Measurements from ENCODE around the gene REELD1.

The REELD1 gene

DNA sequence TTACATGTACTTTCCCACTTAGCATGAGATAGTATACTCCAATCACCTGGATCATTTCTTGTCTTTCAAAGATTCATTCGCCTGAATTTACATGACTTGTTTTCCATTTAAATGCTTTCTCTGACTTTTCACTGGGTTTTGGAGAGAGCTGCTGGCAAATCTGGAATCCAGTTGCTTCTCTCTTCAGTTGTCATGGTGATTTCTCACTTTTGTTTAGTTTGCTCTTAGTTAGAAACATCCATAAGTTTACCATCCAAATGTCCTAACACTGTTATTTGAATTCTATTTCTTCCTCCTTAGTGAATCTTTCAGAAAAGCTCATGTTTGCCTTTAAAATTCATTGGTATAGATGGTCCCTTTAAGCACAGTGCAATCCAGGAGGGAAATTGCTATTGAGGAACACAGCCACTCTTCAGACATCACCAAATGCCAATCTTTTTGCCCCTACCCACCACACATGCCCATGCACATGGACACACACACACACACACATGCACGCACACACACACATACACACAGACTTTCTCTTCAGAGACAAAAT lies 51.7 kb downstream of the REELD1 start:
- DNase-seq (ENCODE audit: low read depth), result no peak

DNA sequence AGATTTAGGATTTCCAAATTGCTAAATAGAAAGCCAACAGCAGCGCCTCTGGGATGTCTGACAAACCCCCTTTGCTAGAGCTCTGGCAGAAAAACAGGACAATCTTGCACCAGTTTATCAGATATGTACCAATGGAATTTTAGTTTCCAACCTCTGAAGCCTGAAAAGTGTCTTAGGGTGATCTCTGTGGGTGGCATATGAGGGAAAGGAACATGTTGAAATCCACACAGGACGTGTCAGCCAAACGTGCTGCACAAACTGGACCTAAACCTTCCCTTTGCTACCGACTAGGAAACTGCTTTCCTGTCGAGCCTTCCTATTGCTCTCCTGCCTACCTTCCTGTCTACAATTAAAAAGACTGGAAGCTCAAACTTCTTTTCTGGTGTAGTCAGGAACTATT lies 53.5 kb downstream of the REELD1 start:
- DNase-seq (ENCODE audit: low read depth), result no peak

DNA sequence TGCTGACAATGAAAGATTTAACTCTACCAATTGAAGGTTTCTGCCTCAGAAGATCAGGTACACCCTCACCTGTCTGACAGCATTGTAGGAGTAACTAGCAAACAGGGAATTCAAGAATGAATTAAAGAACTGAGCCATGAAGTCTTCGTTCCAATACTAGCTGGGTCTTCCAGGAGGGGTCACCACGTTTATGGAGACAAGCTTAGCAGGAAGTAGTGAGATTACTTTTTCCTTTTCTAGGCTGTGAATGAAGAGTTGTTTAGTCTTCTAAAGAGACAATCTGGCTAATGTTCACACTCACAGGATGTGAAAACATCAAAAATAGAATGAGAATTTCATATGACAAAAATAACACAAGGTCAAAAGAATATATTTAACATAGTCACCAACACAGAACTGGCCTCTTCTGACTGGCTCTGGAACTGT lies 54.9 kb downstream of the REELD1 start:
- no peak for DNase-seq (ENCODE audit: low read depth)

DNA sequence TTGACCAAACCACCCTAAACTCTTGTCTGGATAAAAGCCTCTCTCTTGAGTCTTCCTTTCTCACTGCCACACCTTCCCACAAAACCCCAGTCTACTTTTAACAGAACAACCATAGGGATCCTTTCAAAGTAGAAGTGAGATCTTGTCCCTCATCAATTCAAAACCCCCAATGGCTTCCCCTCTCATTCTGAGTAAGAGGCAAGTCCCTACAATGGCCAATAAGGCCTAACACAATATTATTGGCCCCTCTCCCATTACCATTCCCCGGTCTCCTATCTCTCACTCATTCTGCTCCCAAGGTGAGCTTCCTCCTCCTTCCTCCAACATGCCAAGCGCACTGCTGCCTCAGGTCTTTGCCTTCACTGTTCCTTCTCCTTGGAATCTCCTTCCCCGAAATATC lies 57.1 kb downstream of the REELD1 start:
- no peak for DNase-seq (ENCODE audit: low read depth)

DNA sequence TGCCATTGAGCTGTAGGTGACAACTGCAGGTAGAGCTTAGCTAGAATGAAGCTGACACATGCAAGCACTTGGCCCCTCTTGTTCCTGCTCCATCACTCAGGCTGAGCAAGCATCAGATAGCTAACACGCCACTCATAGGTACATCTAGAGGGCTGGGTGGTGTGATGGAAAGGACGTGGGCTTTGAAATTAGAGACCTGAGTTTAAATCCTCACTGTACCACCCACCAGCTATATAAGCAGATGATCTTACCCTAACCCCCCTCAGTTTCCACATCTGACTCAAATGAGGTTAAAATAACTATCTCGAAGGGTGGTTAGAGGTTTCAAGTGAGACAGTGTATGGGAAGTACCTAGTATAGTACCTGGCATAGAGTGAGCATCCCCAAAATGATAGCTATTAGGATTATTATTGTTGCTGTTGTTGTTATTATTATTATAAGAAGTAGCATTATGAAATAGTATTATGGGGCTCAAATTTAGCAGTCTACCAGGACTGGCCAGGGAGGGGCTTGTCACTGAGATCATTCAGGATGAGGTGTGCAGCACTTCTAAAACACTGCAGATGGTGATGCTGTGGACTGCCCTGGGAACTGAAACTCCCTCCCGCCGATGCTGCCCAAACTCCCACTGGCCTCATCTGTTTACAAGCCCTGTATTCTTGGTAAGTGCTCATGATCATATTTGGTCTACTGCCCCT lies 59.0 kb downstream of the REELD1 start:
- DNase-seq (ENCODE audit: low read depth), result no peak

DNA sequence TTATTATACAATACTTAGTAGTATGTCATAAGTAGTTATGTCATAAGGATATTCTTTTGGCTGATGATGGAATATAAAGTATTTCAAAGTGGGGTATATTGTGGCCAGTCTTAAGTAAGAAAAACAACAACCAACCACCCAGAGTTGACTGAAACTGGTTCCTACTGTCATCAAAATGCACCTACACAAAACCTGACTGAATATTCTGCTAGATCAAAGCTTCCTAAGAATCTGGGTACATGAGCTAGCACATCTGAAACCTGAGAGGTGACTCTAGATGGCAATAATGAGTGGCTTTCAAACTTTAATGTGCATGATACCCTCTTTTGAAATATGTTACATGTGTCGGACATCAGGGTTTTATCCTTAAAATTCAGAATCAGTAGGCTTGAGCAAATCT lies 60.4 kb downstream of the REELD1 start:
- no peak for DNase-seq (ENCODE audit: low read depth)

DNA sequence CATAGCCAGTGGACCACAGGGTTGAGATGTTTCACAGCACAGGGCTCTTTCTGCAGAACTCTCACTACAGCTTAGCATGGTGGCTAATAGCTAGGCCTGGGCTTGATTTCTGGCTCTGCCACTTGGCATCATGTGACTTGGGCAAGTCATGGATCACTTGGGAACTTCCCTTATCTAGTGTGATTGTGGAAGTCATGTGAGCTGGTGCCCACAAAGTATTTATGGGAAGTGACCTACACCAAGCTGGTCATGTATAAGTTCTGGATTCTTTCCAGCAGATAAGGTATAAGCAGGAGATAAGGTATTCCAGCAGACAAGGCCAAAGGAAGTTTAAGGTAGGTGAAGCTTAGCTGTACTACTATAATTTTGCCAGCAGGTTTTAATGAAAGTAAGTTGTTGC lies 61.0 kb downstream of the REELD1 start:
- no peak for DNase-seq (ENCODE audit: low read depth)

DNA sequence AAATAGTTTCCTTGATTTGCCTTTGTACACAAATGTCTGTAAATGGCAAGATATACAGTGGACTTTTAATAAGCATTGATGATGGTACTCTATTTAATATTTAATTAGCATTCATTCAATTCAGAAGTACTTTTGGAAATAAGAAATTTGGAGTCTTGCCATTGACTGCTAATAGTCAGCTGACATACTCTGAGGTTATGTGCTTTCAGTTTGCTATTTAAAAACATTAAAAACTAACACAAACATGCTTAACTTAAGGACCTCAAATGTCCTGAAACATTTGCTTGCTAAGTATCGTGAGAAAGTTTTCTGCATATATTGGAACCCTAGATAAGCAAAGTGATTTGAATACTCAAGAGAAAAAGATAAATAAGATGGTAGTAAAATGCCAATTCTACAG lies 64.6 kb downstream of the REELD1 start:
- DNase-seq (ENCODE audit: low read depth), result no peak
